Measurements from ENCODE around the gene NECAB3. TPM values are rescaled to one million over a fixed set of nuclear protein-coding genes. Genes with fewer than 3 reads are reported as not detected.
A peak's percentile ranks its signal among the peaks of the same experiment; 100 is the strongest.

NECAB3 gene
- total and polyA plus RNA-seq, 2 of the 13 experiments (the other 11 are each of a cell fraction or from before 2014, with no cell fraction given): 61.5 to 65.5 TPM

- TF ChIP-seq KLF11 (CRISPR knock-in tag; IDR thresholded peaks at IDR 0.05) (no peak; the same call in 1 of the 2 replicates), NCOA1 (CRISPR knock-in tag; IDR thresholded peaks at IDR 0.05) (0 out of 2 replicates have a peak, but pooled peaks have one; percentile 87), ZNF343 (CRISPR knock-in tag; IDR thresholded peaks at IDR 0.05) (peak; percentile 93), ZNF883 (CRISPR knock-in tag; IDR thresholded peaks at IDR 0.05; ENCODE audit: not compliant biosample characterization) (peak; percentile 98)
- TF ChIP-seq, protein P1, sequence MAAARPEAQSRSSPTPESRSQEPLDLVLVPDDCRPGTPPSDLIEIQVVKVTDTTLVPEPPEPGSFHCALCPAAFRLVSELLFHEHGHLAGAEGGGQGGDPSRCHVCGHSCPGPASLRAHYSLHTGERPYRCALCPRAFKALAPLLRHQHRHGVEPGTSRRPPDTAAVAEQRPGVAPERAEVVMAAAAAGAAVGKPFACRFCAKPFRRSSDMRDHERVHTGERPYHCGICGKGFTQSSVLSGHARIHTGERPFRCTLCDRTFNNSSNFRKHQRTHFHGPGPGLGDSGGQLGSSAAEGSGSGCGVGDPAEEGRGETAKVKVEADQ (CRISPR knock-in tag; IDR thresholded peaks at IDR 0.05; ENCODE audit: borderline replicate concordance): peak; percentile 86; the same call in 1 of the 2 replicates
These were observed 10.8 kb downstream of the NECAB3 start (continued) for GRCh38 chr20:33663161-33664084.

DNA sequence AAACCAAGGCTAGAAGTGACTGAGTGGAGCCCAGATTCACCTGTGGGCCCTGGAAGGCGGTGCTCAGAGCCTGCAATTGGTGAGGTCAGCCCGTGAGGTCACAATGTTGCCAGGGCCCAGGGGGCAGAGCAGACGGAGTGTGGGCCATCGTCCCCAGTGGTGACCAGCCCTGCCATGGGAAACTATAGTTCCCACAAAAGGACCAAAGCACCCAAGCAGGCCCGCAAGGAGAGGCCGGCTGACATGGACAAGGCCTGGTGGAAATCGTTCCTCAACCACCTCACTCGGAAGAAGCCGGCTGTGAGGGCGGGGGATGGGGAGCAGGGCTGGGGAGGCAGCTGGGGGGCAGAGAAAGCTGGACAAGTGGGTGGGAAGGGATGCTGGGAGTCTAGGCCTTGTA, 12.1 kb downstream of the NECAB3 start, which contains the start of gene C20orf144:
TSS of gene C20orf144 (plus strand) at position 156 of the 400 bp plus-strand sequence. CDS start at position 175, 19 bp downstream.
- peak within 1 kb of the TSS; percentile 65 for H3K27ac ChIP-seq (ENCODE audit: extremely low read length, insufficient read depth, low read length)
- peak within 1 kb of the TSS; percentile 80 for H3K9ac ChIP-seq (ENCODE audit: insufficient read depth, low read depth, low read length)
- ChIA-PET POLR2A (interaction anchor here (2.0 kb wide), 1 partner anchor 8 kb away, joined by 24 read pairs; no protein-coding TSS in a partner anchor), CTCF (ENCODE audit: low intra/inter-chr PET ratio, low total read pairs) (no interaction called here)
- intact Hi-C loops (cut with micrococcal nuclease; ENCODE audit: unreplicated experiment) (loop anchor here (5.0 kb wide), 1 partner anchor 260 kb away; the partner anchor contains the start of gene CDK5RAP1), in situ Hi-C loops (cut with HindIII; ENCODE audit: extremely low pct_ligation_motif_present, low pct_unique_long_range_greater_than_20kb) (no loop called here)
- no peak for FAIRE-seq
- no peak for DNase-seq (ENCODE audit: low spot score)
- no TSS peak for BruUV-seq (replicated peaks)
- peaks cover 28% of the 10 kb centered on the region for H3K4me1 ChIP-seq (ENCODE audit: insufficient read depth, low read length)
- peak within 1 kb of the TSS; percentile 77 to 88 (median 87) for H3K4me3 ChIP-seq (replicated peaks in 1 of 3; ENCODE audit: insufficient read depth in 1 of 3, low read depth in 2 of 3, low read length in 3 of 3)
- peaks cover 8% of the 10 kb centered on the region for H3K79me2 ChIP-seq (ENCODE audit: insufficient read depth, low read length)
- no peaks in the 10 kb centered on the region for H4K20me1 ChIP-seq (ENCODE audit: insufficient read depth, low read length)
- H3K9me3 ChIP-seq (ENCODE audit: low read length): no peaks in the 10 kb centered on the region
- ATAC-seq: no peak
- H3K4me2 ChIP-seq (ENCODE audit: low read depth, low read length): peak within 1 kb of the TSS; percentile 98
- H3K27me3 ChIP-seq (ENCODE audit: control insufficient read depth in 1 of 2, insufficient read depth in 2 of 2, low read length in 2 of 2): no peaks in the 10 kb centered on the region; a peak in 1 of 5 replicates
- H2AFZ ChIP-seq (ENCODE audit: low read length): no peak within 1 kb of the TSS
- H3K36me3 ChIP-seq (replicated peaks in 1 of 2; ENCODE audit: control insufficient read depth in 1 of 2, insufficient read depth in 2 of 2, low read length in 2 of 2): peaks cover 39 to 42% of the 10 kb centered on the region in 2 experiments
- 98% methylated on average over 10 of the region's 10 CpGs for WGBS (ENCODE audit: low lambda C conversion rate)
- no peak for TF ChIP-seq RFXAP (CRISPR knock-in tag; IDR thresholded peaks at IDR 0.05; ENCODE audit: borderline replicate concordance)
- TF ChIP-seq, protein P2, sequence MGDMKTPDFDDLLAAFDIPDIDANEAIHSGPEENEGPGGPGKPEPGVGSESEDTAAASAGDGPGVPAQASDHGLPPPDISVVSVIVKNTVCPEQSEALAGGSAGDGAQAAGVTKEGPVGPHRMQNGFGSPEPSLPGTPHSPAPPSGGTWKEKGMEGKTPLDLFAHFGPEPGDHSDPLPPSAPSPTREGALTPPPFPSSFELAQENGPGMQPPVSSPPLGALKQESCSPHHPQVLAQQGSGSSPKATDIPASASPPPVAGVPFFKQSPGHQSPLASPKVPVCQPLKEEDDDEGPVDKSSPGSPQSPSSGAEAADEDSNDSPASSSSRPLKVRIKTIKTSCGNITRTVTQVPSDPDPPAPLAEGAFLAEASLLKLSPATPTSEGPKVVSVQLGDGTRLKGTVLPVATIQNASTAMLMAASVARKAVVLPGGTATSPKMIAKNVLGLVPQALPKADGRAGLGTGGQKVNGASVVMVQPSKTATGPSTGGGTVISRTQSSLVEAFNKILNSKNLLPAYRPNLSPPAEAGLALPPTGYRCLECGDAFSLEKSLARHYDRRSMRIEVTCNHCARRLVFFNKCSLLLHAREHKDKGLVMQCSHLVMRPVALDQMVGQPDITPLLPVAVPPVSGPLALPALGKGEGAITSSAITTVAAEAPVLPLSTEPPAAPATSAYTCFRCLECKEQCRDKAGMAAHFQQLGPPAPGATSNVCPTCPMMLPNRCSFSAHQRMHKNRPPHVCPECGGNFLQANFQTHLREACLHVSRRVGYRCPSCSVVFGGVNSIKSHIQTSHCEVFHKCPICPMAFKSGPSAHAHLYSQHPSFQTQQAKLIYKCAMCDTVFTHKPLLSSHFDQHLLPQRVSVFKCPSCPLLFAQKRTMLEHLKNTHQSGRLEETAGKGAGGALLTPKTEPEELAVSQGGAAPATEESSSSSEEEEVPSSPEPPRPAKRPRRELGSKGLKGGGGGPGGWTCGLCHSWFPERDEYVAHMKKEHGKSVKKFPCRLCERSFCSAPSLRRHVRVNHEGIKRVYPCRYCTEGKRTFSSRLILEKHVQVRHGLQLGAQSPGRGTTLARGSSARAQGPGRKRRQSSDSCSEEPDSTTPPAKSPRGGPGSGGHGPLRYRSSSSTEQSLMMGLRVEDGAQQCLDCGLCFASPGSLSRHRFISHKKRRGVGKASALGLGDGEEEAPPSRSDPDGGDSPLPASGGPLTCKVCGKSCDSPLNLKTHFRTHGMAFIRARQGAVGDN (CRISPR knock-in tag; IDR thresholded peaks at IDR 0.05): peak; percentile 19; the same call in 1 of the 2 replicates
- no peak for TF ChIP-seq TCF7L2 (IDR thresholded peaks at IDR 0.05; ENCODE audit: low read depth, low read length)
- TF ChIP-seq HIC2 (CRISPR knock-in tag; IDR thresholded peaks at IDR 0.05; ENCODE audit: low read depth): no peak
- no peak for TF ChIP-seq PTBP1 (IDR thresholded peaks at IDR 0.05; ENCODE audit: low read depth, low read length, poor library complexity, severe bottlenecking)
- TF ChIP-seq HDAC6 (IDR thresholded peaks at IDR 0.05; ENCODE audit: low read depth, low read length): no peak
- no peak for TF ChIP-seq MEIS2 (CRISPR knock-in tag; IDR thresholded peaks at IDR 0.05)
- no peak for TF ChIP-seq ZNF724P (CRISPR knock-in tag; IDR thresholded peaks at IDR 0.05; ENCODE audit: borderline replicate concordance)
- no peak for TF ChIP-seq ZNF660 (CRISPR knock-in tag; IDR thresholded peaks at IDR 0.05; ENCODE audit: borderline replicate concordance, low read depth)
